Loucy (cell line): ENCODE data around the gene MS4A4E.

Source experiments
- H2AFZ ChIP-seq: fragments of 200-600 bp; sonication (generic); 2 replicates; pipeline ENCODE4 v1.6.0; 2016; ENCODE audit warnings: antibody characterized with exemption, mild to moderate bottlenecking, low read length, moderate library complexity
- H3F3A ChIP-seq: fragments of 200-600 bp; 2 replicates; pipeline ENCODE4 v1.6.0; 2016; ENCODE audit warnings: antibody characterized with exemption, low read depth, mild to moderate bottlenecking
- H3K27me3 ChIP-seq: fragments of 200-600 bp; sonication (generic); 2 replicates; pipeline ENCODE4 v1.6.1; 2014; ENCODE audit warnings: low read length, mild to moderate bottlenecking; ENCODE audit not compliant: insufficient read depth, poor library complexity, severe bottlenecking
- H3K36me3 ChIP-seq: fragments of 200-600 bp; sonication (generic); 2 replicates; pipeline ENCODE4 v1.6.1; 2016; ENCODE audit warnings: low read length; ENCODE audit not compliant: insufficient read depth
- H3K4me1 ChIP-seq: fragments of 200-600 bp; sonication (generic); 2 replicates; pipeline ENCODE4 v1.5.1; 2014; ENCODE audit warnings: low read length, mild to moderate bottlenecking; ENCODE audit not compliant: insufficient read depth, poor library complexity, severe bottlenecking
- H3K4me2 ChIP-seq: fragments of 200-600 bp; sonication (generic); 2 replicates; pipeline ENCODE4 v1.6.0; 2014; ENCODE audit warnings: antibody characterized with exemption, low read length, low read depth, mild to moderate bottlenecking; ENCODE audit not compliant: poor library complexity, severe bottlenecking
- H3K4me3 ChIP-seq: fragments of 200-600 bp; sonication (generic); 2 replicates; pipeline ENCODE4 v1.5.1; 2014; ENCODE audit warnings: low read length, mild to moderate bottlenecking, mixed read lengths; ENCODE audit not compliant: poor library complexity, severe bottlenecking
- H3K79me2 ChIP-seq: fragments of 200-600 bp; sonication (generic); 2 replicates; pipeline ENCODE4 v1.6.1; 2014; ENCODE audit warnings: low read length; ENCODE audit not compliant: insufficient read depth
- H3K9ac ChIP-seq: fragments of 200-600 bp; sonication (generic); 2 replicates; pipeline ENCODE4 v1.6.0; 2014; ENCODE audit warnings: mild to moderate bottlenecking, low read depth, low read length, moderate library complexity; ENCODE audit not compliant: poor library complexity, severe bottlenecking
- H3K9me2 ChIP-seq: fragments of 200-600 bp; sonication (generic); replicated peaks from 2 replicates; pipeline ENCODE4 v1.6.1; 2016; ENCODE audit warnings: low read depth, low read length, mixed read lengths
- H3K9me3 ChIP-seq: fragments of 200-600 bp; sonication (generic); 2 replicates; pipeline ENCODE4 v1.6.1; 2014; ENCODE audit warnings: mild to moderate bottlenecking, antibody characterized with exemption, low read length, low read depth; ENCODE audit not compliant: insufficient read depth
- H4K20me1 ChIP-seq: fragments of 200-600 bp; sonication (generic); 2 replicates; pipeline ENCODE4 v1.6.0; 2014; ENCODE audit warnings: antibody characterized with exemption, low read length, mild to moderate bottlenecking; ENCODE audit not compliant: insufficient read depth, poor library complexity, severe bottlenecking
- CTCF ChIP-seq: fragments of 200-600 bp; sonication (generic); conservative IDR thresholded peaks from 2 replicates; pipeline ENCODE4 v1.5.1; 2014; ENCODE audit warnings: mild to moderate bottlenecking, antibody characterized with exemption, low read length
- EZH2phosphoT487 ChIP-seq: fragments of 200-600 bp; IDR thresholded peaks from 2 replicates; pipeline ENCODE4 v1.6.1; 2018; ENCODE audit warnings: antibody characterized with exemption, mild to moderate bottlenecking, moderate library complexity, borderline replicate concordance

Gene MS4A4E

GRCh38 chr11:60214386-60214785, 28.6 kb downstream of the MS4A4E start:
- H3F3A ChIP-seq: no peaks in the 10 kb centered on the region
- no peaks in the 10 kb centered on the region for H3K36me3 ChIP-seq
- H3K9ac ChIP-seq: no peak overlapping the region
- H3K79me2 ChIP-seq: no peaks in the 10 kb centered on the region
- no peaks in the 10 kb centered on the region for H3K9me3 ChIP-seq
- no peaks in the 10 kb centered on the region for H4K20me1 ChIP-seq
- no peak overlapping the region for H3K4me3 ChIP-seq
- no peak overlapping the region for H2AFZ ChIP-seq
- H3K27me3 ChIP-seq: no peaks in the 10 kb centered on the region
- TF ChIP-seq EZH2phosphoT487 (no peak), CTCF (no peak)
- no peaks in the 10 kb centered on the region for H3K9me2 ChIP-seq
- no peaks in the 10 kb centered on the region for H3K4me1 ChIP-seq
- H3K4me2 ChIP-seq: no peak overlapping the region

- H3K4me3 ChIP-seq: no peak overlapping the region
- H3K79me2 ChIP-seq: no peaks in the 10 kb centered on the region
- H2AFZ ChIP-seq: no peak overlapping the region
- no peaks in the 10 kb centered on the region for H3F3A ChIP-seq
- no peaks in the 10 kb centered on the region for H3K9me2 ChIP-seq
- no peaks in the 10 kb centered on the region for H3K36me3 ChIP-seq
- H3K4me2 ChIP-seq: no peak overlapping the region
- H3K9ac ChIP-seq: no peak overlapping the region
- no peaks in the 10 kb centered on the region for H3K9me3 ChIP-seq
- H3K4me1 ChIP-seq: no peaks in the 10 kb centered on the region
- no peaks in the 10 kb centered on the region for H3K27me3 ChIP-seq
- H4K20me1 ChIP-seq: no peaks in the 10 kb centered on the region
- no peak for TF ChIP-seq CTCF
- TF ChIP-seq EZH2phosphoT487: no peak
Measured at GRCh38 chr11:60211206-60211605, 31.7 kb downstream of the MS4A4E start.

GRCh38 chr11:60209977-60210376, 33.0 kb downstream of the MS4A4E start:
- no peak overlapping the region for H3K9ac ChIP-seq
- no peaks in the 10 kb centered on the region for H3K36me3 ChIP-seq
- no peaks in the 10 kb centered on the region for H3K4me1 ChIP-seq
- H3K27me3 ChIP-seq: no peaks in the 10 kb centered on the region
- no peak overlapping the region for H2AFZ ChIP-seq
- no peaks in the 10 kb centered on the region for H3K9me2 ChIP-seq
- no peak overlapping the region for H3K4me2 ChIP-seq
- H3F3A ChIP-seq: no peaks in the 10 kb centered on the region
- TF ChIP-seq CTCF: no peak
- TF ChIP-seq EZH2phosphoT487: no peak
- H3K9me3 ChIP-seq: no peaks in the 10 kb centered on the region
- no peaks in the 10 kb centered on the region for H4K20me1 ChIP-seq
- H3K4me3 ChIP-seq: no peak overlapping the region
- no peaks in the 10 kb centered on the region for H3K79me2 ChIP-seq
